Liver (tissue), 9 donors: Measurements from ENCODE around the gene CALML5. TPM values are rescaled to one million over a fixed set of nuclear protein-coding genes. Genes with fewer than 3 reads are reported as not detected.

Source experiments
- DNase-seq: peaks from one replicate; pipeline ENCODE4 v3.0.0-alpha.2; 2017; ENCODE audit warnings: low spot score
- H3K27ac ChIP-seq, 2 donors: one replicate each; pipeline ENCODE4 v1.7.0; 2013; ENCODE audit warnings: inconsistent platforms in 2 of 2, low read length in 2 of 2, control low read depth in 1 of 2, low read depth in 1 of 2, mild to moderate bottlenecking in 1 of 2
- H3K27me3 ChIP-seq, 4 donors: one replicate each; pipeline versions ENCODE4 v1.6.1 to v1.7.0; 2013; ENCODE audit warnings: low read length in 3 of 4, inconsistent platforms in 1 of 4, mild to moderate bottlenecking in 1 of 4, moderate library complexity in 1 of 4; ENCODE audit not compliant: control insufficient read depth in 4 of 4, insufficient read depth in 4 of 4
- H3K36me3 ChIP-seq, 4 donors: one replicate each; pipeline versions ENCODE4 v1.6.1 to v1.7.0; 2013; ENCODE audit warnings: low read length in 3 of 4, mild to moderate bottlenecking in 3 of 4, low read depth in 1 of 4, moderate library complexity in 1 of 4; ENCODE audit not compliant: control insufficient read depth in 4 of 4, insufficient read depth in 3 of 4
- H3K4me1 ChIP-seq, 4 donors: one replicate each; pipeline versions ENCODE4 v1.6.1 to v1.7.0; 2013; ENCODE audit warnings: low read length in 3 of 4, mild to moderate bottlenecking in 3 of 4, moderate library complexity in 1 of 4; ENCODE audit not compliant: control insufficient read depth in 4 of 4, insufficient read depth in 4 of 4
- H3K4me3 ChIP-seq, 3 donors: one replicate each; pipeline versions ENCODE4 v1.6.1 to v1.7.0; 2013; ENCODE audit warnings: low read length in 3 of 3, control low read depth in 1 of 3, low read depth in 1 of 3, mild to moderate bottlenecking in 1 of 3
- H3K9ac ChIP-seq, 2 donors: one replicate each; pipeline ENCODE4 v1.7.0; 2013; ENCODE audit warnings: low read length in 2 of 2, mild to moderate bottlenecking in 2 of 2, moderate library complexity in 2 of 2, control low read depth in 1 of 2, low read depth in 1 of 2
- H3K9me3 ChIP-seq, 4 donors: one replicate each; pipeline versions ENCODE4 v1.6.1 to v1.7.0; 2013; ENCODE audit warnings: low read length in 3 of 4; ENCODE audit not compliant: control insufficient read depth in 4 of 4
- EGR1 ChIP-seq, 2 donors: IDR thresholded peaks; 2 replicates each; pipeline ENCODE4 v1.6.1; 2016 to 2018; ENCODE audit warnings: antibody characterized with exemption in 2 of 2, low read depth in 2 of 2
- FOXA1 ChIP-seq: IDR thresholded peaks from 2 replicates; pipeline ENCODE4 v1.6.1; 2016; ENCODE audit warnings: antibody characterized with exemption
- FOXA2 ChIP-seq: IDR thresholded peaks from 2 replicates; pipeline ENCODE4 v1.6.1; 2016; ENCODE audit warnings: antibody characterized with exemption
- GABPA ChIP-seq, 2 donors: IDR thresholded peaks in 1 of 2; conservative IDR thresholded peaks in 1 of 2; 2 replicates each; pipeline ENCODE4 v1.6.1; 2016; ENCODE audit warnings: antibody characterized with exemption in 2 of 2, mild to moderate bottlenecking in 1 of 2, moderate library complexity in 1 of 2
- HNF4A ChIP-seq, 2 donors: conservative IDR thresholded peaks; 2 replicates each; pipeline ENCODE4 v1.6.1; 2016; ENCODE audit warnings: antibody characterized with exemption in 2 of 2, mild to moderate bottlenecking in 2 of 2
- HNF4G ChIP-seq: IDR thresholded peaks from 2 replicates; pipeline ENCODE4 v1.6.1; 2016; ENCODE audit warnings: antibody characterized with exemption
- NR2F2 ChIP-seq: IDR thresholded peaks from 2 replicates; pipeline ENCODE4 v1.6.1; 2016; ENCODE audit warnings: antibody characterized with exemption
- RAD21 ChIP-seq, 2 donors: IDR thresholded peaks; 2 replicates each; pipeline ENCODE4 v1.6.1; 2016; ENCODE audit warnings: antibody characterized with exemption in 2 of 2, mild to moderate bottlenecking in 2 of 2
- RXRA ChIP-seq, 2 donors: IDR thresholded peaks; 2 replicates each; pipeline ENCODE4 v1.6.1; 2017 to 2018; ENCODE audit warnings: antibody characterized with exemption in 2 of 2, mild to moderate bottlenecking in 1 of 2
- SP1 ChIP-seq: IDR thresholded peaks from 2 replicates; pipeline ENCODE4 v1.6.1; 2018; ENCODE audit warnings: antibody characterized with exemption, mild to moderate bottlenecking
- TAF1 ChIP-seq: conservative IDR thresholded peaks from 2 replicates; pipeline ENCODE4 v1.6.1; 2016; ENCODE audit warnings: antibody characterized with exemption, mild to moderate bottlenecking
- YY1 ChIP-seq: IDR thresholded peaks from 2 replicates; pipeline ENCODE4 v1.6.1; 2016; ENCODE audit warnings: antibody characterized with exemption, mild to moderate bottlenecking
- WGBS: extraction: QIAGEN DNeasy Blood & Tissue Kit; methylation state at CpG from one replicate; pipeline ENCODE4 v1.1.7; 2013; 5-methylcytosine and 5-hydroxymethylcytosine counted together
- polyA plus RNA-seq, 2 donors: library from polyadenylated mRNA; stranded (reverse) in 1 of 2; unstranded in 1 of 2; fragments of 200-250 nt in 1 of 2; fragments of >200 nt in 1 of 2; fragmentation: Nextera tagmentation in 1 of 2; extraction: Ambion mirVana in 1 of 2; gene quantifications; one replicate each; pipeline versions ENCODE4 v1.2.1 to v1.2.3, GENCODE V29; 2013 to 2015
- total RNA-seq, 2 donors: library from RNA; depleted of rRNA; stranded (reverse); fragments of >200 nt; gene quantifications; one replicate each; pipeline ENCODE4 v1.2.3, GENCODE V29; 2014
- TF ChIP-seq, protein P1 (sequence below): IDR thresholded peaks from 2 replicates; pipeline ENCODE4 v1.6.1; 2016; ENCODE audit warnings: antibody characterized with exemption
- TF ChIP-seq, protein P2 (sequence below): fragments of 150-350 bp; IDR thresholded peaks from 2 replicates; pipeline ENCODE4 v1.5.1; 2017; ENCODE audit warnings: improper control_type of control experiment, low read depth, low read length; ENCODE audit not compliant: missing input control
- TF ChIP-seq, protein P3 (sequence below): IDR thresholded peaks from 2 replicates; pipeline ENCODE4 v1.6.1; 2016; ENCODE audit warnings: antibody characterized with exemption
- TF ChIP-seq, protein P4 (sequence below): IDR thresholded peaks from 2 replicates; pipeline ENCODE4 v1.6.1; 2016; ENCODE audit warnings: antibody characterized with exemption, mild to moderate bottlenecking
- donor health status: healthy.
- donor health status: healthy.
- donor health status: healthy.
- donor health status: healthy.
- donor health status: healthy.

The CALML5 gene
- total and polyA plus RNA-seq, 4 donors = not detected

DNA sequence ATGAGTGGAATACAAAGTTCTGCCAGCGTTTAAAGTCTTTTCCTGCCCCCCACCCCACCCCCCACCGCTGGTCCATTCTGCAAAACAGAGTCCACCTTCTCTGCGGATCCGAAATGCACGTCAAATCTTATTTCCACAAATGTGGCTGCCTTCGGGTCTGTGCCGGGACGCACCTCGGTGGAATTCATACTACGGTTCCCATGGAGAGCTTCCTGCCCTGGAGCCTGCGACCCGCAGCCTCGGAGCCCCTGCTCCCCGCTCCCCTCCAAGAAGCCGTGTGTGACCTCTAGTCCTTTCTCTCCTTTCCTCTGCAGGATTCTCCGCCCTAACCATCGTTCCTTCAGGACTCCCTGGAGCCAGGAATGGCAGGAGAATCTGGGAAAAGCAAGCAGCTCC is 12.5 kb upstream of the CALML5 start:
- Histone ChIP-seq H3K36me3 (no peaks in the 10 kb centered on the region), H3K27me3 (no peaks in the 10 kb centered on the region), H3K4me1 (no peaks in the 10 kb centered on the region), H3K9me3 (no peaks in the 10 kb centered on the region), H3K4me3 (no peak overlapping the region), H3K27ac (no peak overlapping the region), H3K9ac (no peak overlapping the region)
- DNase-seq = no peak
- 91% methylated on average over 17 of the region's 17 CpGs for WGBS
- TF ChIP-seq, protein P1, sequence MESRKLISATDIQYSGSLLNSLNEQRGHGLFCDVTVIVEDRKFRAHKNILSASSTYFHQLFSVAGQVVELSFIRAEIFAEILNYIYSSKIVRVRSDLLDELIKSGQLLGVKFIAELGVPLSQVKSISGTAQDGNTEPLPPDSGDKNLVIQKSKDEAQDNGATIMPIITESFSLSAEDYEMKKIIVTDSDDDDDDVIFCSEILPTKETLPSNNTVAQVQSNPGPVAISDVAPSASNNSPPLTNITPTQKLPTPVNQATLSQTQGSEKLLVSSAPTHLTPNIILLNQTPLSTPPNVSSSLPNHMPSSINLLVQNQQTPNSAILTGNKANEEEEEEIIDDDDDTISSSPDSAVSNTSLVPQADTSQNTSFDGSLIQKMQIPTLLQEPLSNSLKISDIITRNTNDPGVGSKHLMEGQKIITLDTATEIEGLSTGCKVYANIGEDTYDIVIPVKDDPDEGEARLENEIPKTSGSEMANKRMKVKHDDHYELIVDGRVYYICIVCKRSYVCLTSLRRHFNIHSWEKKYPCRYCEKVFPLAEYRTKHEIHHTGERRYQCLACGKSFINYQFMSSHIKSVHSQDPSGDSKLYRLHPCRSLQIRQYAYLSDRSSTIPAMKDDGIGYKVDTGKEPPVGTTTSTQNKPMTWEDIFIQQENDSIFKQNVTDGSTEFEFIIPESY = no peak
- no peak for TF ChIP-seq FOXA2
- TF ChIP-seq, protein P2, sequence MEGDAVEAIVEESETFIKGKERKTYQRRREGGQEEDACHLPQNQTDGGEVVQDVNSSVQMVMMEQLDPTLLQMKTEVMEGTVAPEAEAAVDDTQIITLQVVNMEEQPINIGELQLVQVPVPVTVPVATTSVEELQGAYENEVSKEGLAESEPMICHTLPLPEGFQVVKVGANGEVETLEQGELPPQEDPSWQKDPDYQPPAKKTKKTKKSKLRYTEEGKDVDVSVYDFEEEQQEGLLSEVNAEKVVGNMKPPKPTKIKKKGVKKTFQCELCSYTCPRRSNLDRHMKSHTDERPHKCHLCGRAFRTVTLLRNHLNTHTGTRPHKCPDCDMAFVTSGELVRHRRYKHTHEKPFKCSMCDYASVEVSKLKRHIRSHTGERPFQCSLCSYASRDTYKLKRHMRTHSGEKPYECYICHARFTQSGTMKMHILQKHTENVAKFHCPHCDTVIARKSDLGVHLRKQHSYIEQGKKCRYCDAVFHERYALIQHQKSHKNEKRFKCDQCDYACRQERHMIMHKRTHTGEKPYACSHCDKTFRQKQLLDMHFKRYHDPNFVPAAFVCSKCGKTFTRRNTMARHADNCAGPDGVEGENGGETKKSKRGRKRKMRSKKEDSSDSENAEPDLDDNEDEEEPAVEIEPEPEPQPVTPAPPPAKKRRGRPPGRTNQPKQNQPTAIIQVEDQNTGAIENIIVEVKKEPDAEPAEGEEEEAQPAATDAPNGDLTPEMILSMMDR = no peak
- no peak for TF ChIP-seq HNF4A (conservative IDR thresholded peaks at IDR 0.05)
- no peak for TF ChIP-seq FOXA1
- TF ChIP-seq EGR1 (IDR thresholded peaks at IDR 0.05; ENCODE audit: low read depth in 2 of 2) = no peak
- TF ChIP-seq, protein P3, sequence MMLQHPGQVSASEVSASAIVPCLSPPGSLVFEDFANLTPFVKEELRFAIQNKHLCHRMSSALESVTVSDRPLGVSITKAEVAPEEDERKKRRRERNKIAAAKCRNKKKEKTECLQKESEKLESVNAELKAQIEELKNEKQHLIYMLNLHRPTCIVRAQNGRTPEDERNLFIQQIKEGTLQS = no peak
- TF ChIP-seq NR2F2 = no peak
- TF ChIP-seq, protein P4, sequence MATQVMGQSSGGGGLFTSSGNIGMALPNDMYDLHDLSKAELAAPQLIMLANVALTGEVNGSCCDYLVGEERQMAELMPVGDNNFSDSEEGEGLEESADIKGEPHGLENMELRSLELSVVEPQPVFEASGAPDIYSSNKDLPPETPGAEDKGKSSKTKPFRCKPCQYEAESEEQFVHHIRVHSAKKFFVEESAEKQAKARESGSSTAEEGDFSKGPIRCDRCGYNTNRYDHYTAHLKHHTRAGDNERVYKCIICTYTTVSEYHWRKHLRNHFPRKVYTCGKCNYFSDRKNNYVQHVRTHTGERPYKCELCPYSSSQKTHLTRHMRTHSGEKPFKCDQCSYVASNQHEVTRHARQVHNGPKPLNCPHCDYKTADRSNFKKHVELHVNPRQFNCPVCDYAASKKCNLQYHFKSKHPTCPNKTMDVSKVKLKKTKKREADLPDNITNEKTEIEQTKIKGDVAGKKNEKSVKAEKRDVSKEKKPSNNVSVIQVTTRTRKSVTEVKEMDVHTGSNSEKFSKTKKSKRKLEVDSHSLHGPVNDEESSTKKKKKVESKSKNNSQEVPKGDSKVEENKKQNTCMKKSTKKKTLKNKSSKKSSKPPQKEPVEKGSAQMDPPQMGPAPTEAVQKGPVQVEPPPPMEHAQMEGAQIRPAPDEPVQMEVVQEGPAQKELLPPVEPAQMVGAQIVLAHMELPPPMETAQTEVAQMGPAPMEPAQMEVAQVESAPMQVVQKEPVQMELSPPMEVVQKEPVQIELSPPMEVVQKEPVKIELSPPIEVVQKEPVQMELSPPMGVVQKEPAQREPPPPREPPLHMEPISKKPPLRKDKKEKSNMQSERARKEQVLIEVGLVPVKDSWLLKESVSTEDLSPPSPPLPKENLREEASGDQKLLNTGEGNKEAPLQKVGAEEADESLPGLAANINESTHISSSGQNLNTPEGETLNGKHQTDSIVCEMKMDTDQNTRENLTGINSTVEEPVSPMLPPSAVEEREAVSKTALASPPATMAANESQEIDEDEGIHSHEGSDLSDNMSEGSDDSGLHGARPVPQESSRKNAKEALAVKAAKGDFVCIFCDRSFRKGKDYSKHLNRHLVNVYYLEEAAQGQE = no peak
- no peak for TF ChIP-seq HNF4G
- TF ChIP-seq YY1 = no peak
- TF ChIP-seq SP1 = no peak
- no peak for TF ChIP-seq RXRA (IDR thresholded peaks at IDR 0.05)
- TF ChIP-seq TAF1 = no peak
- no peak for TF ChIP-seq RAD21 (IDR thresholded peaks at IDR 0.05)
- no peak for TF ChIP-seq GABPA (IDR thresholded peaks at IDR 0.05 in 1 of 2, conservative IDR thresholded peaks at IDR 0.05 in 1 of 2)

DNA sequence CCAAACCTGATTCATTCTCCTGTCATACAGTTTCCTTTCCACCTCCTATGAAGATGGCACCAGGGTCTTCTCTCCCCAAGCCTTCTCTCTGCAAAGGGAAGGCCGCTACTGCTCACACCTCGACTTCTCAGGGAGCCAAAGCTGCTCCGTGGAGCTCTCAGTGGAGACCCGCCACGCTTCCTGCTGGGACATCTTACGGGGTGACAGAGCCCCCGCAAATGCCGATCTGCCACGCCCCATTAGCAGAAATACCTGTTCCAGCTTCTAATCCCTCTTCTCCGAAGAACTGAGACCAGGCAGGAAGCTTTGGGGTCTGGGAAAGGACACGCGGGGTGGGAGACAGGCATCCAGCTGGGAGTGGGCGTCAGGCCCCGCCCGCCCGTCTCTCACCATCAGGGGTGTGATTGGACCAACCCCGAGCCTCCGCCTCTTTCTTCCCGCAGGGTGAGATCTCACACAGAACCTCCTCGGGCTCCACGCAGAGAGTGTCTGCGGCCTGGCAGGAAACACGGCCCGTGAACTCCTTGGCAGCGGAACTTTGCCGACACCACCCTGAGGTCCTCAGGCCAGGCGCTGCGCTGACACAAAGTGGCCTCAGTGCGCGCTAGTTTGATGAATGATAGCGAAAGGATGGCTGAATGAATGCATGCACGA is 12.0 kb upstream of the CALML5 start:
- no peaks in the 10 kb centered on the region for H3K9me3 ChIP-seq
- H3K27me3 ChIP-seq = no peaks in the 10 kb centered on the region
- no peak for DNase-seq
- H3K36me3 ChIP-seq = no peaks in the 10 kb centered on the region
- no peak overlapping the region for H3K9ac ChIP-seq
- 93% methylated on average over 32 of the region's 32 CpGs for WGBS
- H3K27ac ChIP-seq = no peak overlapping the region
- no peak overlapping the region for H3K4me3 ChIP-seq
- H3K4me1 ChIP-seq = no peaks in the 10 kb centered on the region
- TF ChIP-seq RAD21 (IDR thresholded peaks at IDR 0.05) (no peak), RXRA (IDR thresholded peaks at IDR 0.05) (no peak), YY1 (no peak), FOXA2 (no peak), HNF4A (conservative IDR thresholded peaks at IDR 0.05) (no peak), EGR1 (IDR thresholded peaks at IDR 0.05; ENCODE audit: low read depth in 2 of 2) (no peak), NR2F2 (no peak), HNF4G (no peak)
- TF ChIP-seq, protein P2 = no peak
- TF ChIP-seq, protein P4 = no peak
